ENCODE measurements around the gene SBK3. TPM values are rescaled to one million over a fixed set of nuclear protein-coding genes. Genes with fewer than 3 reads are reported as not detected.

Gene SBK3
- total RNA-seq, 1 experiment from 2014 or later, result 4.0 TPM

- in situ Hi-C loops (cut with HindIII; ENCODE audit: low pct_unique_long_range_greater_than_20kb, low sequenced_read_pairs), result no loop called here
Measured at GRCh38 chr19:55550321-55550650, 4.9 kb upstream of the SBK3 start.

GRCh38 chr19:55549500-55550320 is 4.4 kb upstream of the SBK3 start:
- intact Hi-C loops (cut with micrococcal nuclease; ENCODE audit: unreplicated experiment) (loop anchor here (5.0 kb wide), 1 partner anchor 33 kb away; the partner anchor contains the start of gene ZNF579), in situ Hi-C loops (cut with HindIII; ENCODE audit: low pct_unique_long_range_greater_than_20kb, low sequenced_read_pairs) (no loop called here)
- ChIA-PET POLR2A (interaction anchor here (0.7 to 0.9 kb wide), 2 partner anchors 11 to 49 kb away, joined by 3 to 12 read pairs; partner anchors contain the start of gene FIZ1), CTCF (no interaction called here)
- Histone ChIP-seq H3K27me3 (ENCODE audit: control insufficient read depth, insufficient read depth, low read length) (no peaks in the 10 kb centered on the region), H3K4me3 (ENCODE audit: low read depth in 2 of 2, low read length in 2 of 2) (peak overlapping the region; percentile 37 to 48), H3K36me3 (ENCODE audit: control insufficient read depth, insufficient read depth, low read length) (no peaks in the 10 kb centered on the region), H3K9me3 (ENCODE audit: control insufficient read depth, insufficient read depth, low read depth, low read length) (no peaks in the 10 kb centered on the region), H3K27ac (ENCODE audit: low read length) (peak overlapping the region; percentile 94), H3K4me1 (ENCODE audit: control insufficient read depth, insufficient read depth, low read length) (peaks cover 62% of the 10 kb centered on the region)
- DNase-seq (ENCODE audit: low read depth, low spot score) (peak; percentile 87), ATAC-seq (peak; percentile 69)
- BruUV-seq (replicated peaks), result no TSS peak
- TF ChIP-seq REST (IDR thresholded peaks at IDR 0.05; ENCODE audit: insufficient read depth in 1 of 2, low read depth in 2 of 2, low read length in 1 of 2), result 0 out of 4 replicates have a peak, but pooled peaks of 1 of the 2 experiments have one; percentile 46
- TF ChIP-seq SIN3A (IDR thresholded peaks at IDR 0.05; ENCODE audit: borderline replicate concordance, insufficient read depth, low read depth, low read length), result 0 out of 2 replicates have a peak, but pooled peaks have one; percentile 47
- 0 out of 2 replicates have a peak, but pooled peaks have one; percentile 31 for TF ChIP-seq TCF7L2 (IDR thresholded peaks at IDR 0.05; ENCODE audit: low read depth, low read length)
- TF ChIP-seq POLR2AphosphoS5 (IDR thresholded peaks at IDR 0.05; ENCODE audit: low read depth, low read length), result peak; percentile 67; the same call in 1 of the 2 replicates

More at GRCh38 chr19:55550321-55550650, 4.9 kb upstream of the SBK3 start:
- intact Hi-C loops (cut with micrococcal nuclease; ENCODE audit: unreplicated experiment), result no loop called here
- no TSS peak for BruUV-seq (replicated peaks)
- TF ChIP-seq SIN3A (IDR thresholded peaks at IDR 0.05; ENCODE audit: borderline replicate concordance, insufficient read depth, low read depth, low read length), result no peak
- no peak for TF ChIP-seq CTCF (IDR thresholded peaks at IDR 0.05)
- no peak for TF ChIP-seq REST (IDR thresholded peaks at IDR 0.05; ENCODE audit: insufficient read depth in 1 of 2, low read depth in 2 of 2, low read length in 1 of 2)
- no peak for TF ChIP-seq POLR2AphosphoS5 (IDR thresholded peaks at IDR 0.05; ENCODE audit: low read depth, low read length)
- no peak for TF ChIP-seq TCF7L2 (IDR thresholded peaks at IDR 0.05; ENCODE audit: low read depth, low read length)
- Histone ChIP-seq H3K27me3 (ENCODE audit: control insufficient read depth, insufficient read depth, low read length) (no peaks in the 10 kb centered on the region), H3K9me3 (ENCODE audit: control insufficient read depth, insufficient read depth, low read depth, low read length) (no peaks in the 10 kb centered on the region), H3K4me3 (ENCODE audit: low read depth in 2 of 2, low read length in 2 of 2) (peak overlapping the region; percentile 37 to 48), H3K27ac (ENCODE audit: low read length) (peak overlapping the region; percentile 94), H3K4me1 (ENCODE audit: control insufficient read depth, insufficient read depth, low read length) (peaks cover 56% of the 10 kb centered on the region), H3K36me3 (ENCODE audit: control insufficient read depth, insufficient read depth, low read length) (no peaks in the 10 kb centered on the region)
- DNase-seq (ENCODE audit: low read depth, low spot score) (no peak), ATAC-seq (no peak)
- CTCF ChIA-PET, result no interaction called here
- POLR2A ChIA-PET, result no interaction called here
